GM19240 (cell line): Measurements from ENCODE around the gene TMED4.

ENCODE experiments used
- DNase-seq: peaks from one replicate; pipeline ENCODE4 v3.0.0; 2011; ENCODE audit warnings: low spot score; ENCODE audit not compliant: insufficient read length

TMED4 gene

GRCh38 chr7:44540592-44541027 lies 41.4 kb downstream of the TMED4 start:
- DNase-seq, result no peak

- DNase-seq, result no peak
Observed at GRCh38 chr7:44539669-44540506, 42.1 kb downstream of the TMED4 start.

DNA sequence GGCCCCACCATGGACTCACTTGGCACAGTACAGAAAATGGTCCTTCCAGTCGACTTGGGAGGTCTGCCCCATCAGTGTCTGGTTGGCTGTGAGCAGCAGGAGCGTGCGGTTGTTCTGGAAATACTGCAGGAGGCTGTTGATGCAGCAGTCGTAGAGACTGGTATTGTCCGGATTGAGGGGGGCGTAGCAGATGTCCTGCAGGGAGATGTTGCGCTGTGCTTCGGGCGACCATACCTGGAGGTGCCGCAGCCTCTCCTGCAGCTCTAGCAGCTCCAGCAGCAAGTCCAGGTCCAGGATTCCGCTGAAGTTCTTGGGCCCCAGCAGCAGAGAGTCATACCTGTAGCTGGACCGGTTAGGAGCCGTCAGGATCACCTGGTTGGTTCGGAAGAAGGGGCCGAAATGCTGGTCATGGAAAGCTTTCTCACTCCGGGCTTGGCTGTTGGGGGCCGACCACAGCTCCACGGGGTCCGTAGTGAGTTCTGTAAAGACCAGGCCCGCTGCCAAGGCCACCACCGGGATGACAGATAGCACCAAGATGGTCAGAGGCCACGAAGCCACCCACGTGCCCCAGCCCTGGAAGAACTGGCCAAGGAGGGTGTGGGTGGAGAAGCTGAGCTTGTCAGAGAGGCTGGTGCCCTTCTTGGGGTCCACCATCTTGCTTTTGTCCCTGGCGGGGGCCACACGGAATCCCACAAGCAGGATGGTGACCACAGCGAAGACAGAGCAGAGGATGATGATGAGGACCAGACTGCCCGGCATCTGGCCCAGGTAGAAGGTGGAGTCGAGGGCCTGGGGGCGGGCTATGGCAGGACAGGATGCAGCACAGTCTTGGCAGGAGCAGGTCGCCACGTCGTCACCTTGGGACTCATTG lies 43.0 kb downstream of the TMED4 start:
- DNase-seq, result no peak

DNA sequence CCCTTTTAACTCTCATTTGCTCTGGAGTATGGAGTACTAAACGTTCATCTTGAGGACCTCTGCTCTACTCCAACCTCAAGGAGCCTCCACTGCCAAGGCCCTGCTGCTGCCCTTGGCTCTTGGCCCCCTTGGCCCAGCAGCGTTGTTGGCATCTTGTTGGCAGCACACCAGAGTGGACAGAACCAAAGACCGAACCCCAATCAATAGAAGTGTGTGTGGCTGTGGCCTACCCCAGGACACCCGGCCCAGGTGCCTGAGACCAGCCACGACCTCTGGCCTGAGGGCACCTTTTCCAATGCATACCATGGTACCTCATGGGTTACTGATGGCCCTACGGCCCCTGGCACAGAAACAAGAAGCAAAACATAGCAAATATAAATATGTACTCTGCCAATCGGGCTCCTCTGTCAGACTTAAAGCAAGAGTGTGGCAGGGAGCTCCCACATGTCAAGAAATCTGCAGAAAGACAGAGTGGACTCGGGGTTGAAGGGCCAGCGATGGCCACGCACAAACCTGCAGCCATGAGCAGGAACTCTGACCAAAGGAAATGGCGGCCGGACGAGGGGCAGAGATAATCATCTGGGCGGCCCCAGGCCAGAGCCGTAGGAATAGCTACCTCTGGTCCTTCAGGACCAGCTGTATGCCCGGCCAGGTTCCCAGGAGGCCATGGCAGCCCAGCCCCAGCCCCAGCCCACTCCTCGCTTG lies 43.8 kb downstream of the TMED4 start:
- DNase-seq, result no peak

- DNase-seq, result no peak
Observed at GRCh38 chr7:44537442-44537841, 44.6 kb downstream of the TMED4 start.

DNA sequence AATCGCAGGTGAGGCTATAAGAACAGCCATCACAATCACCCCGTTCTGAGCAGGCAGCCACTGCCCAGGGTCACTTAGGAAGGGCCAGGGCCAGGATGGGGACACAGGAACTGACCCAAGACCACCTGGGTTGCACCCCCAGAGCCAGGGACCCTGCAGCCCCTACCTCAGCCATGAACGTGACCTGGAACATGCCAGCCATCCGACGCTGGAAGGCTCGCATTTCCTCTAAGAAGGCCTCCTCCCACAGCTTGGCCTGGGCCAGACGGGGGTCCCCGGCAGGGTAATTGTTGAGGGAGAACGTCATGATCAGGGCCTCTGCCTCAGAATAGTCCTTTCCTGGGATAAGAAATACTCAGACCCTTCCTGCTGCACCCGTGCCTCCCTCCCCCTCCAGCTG lies 45.9 kb downstream of the TMED4 start:
- no peak for DNase-seq

GRCh38 chr7:44535348-44536064 lies 46.5 kb downstream of the TMED4 start:
- no peak for DNase-seq

- peak; percentile 86 for DNase-seq
Observed at GRCh38 chr7:44534501-44534900, 47.5 kb downstream of the TMED4 start.

- no peak for DNase-seq
Observed at GRCh38 chr7:44534087-44534486, 47.9 kb downstream of the TMED4 start.

DNA sequence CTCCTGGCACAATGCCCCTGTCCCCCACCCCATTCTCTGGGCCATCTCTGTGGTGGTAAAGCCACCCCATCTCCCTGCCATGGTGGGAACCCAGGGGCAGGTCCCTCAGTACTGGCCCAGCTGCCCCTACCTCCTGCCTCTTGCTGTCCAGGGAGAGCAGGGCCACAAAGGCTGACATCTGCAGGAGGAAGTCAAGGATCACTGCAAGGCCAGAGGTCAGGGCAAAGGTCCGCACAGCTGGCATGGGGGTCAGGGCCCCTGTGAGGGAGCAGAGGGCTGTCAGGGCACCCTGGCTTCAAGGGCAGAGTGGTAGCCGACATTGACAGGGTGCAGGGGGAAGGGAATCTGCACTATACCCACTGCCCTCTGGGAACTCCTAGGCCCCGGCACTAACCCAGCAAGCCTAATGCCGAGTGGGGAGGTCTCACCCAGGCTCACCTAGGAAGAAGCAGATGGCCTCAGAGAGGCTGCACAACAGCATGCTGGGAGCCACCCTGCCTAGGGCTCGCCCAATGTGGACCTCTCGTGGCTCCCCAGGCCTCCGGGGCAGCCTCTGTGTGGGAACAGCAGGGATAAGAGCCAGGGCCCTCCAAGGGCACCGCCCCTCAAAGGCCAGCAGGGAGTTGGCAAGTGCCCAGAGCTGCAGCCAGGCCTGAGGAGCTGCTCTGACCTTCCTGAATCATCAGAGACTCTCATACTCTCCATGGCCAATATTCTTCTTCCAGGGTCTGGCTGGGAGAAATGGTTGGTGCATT lies 48.6 kb downstream of the TMED4 start:
- no peak for DNase-seq

DNA sequence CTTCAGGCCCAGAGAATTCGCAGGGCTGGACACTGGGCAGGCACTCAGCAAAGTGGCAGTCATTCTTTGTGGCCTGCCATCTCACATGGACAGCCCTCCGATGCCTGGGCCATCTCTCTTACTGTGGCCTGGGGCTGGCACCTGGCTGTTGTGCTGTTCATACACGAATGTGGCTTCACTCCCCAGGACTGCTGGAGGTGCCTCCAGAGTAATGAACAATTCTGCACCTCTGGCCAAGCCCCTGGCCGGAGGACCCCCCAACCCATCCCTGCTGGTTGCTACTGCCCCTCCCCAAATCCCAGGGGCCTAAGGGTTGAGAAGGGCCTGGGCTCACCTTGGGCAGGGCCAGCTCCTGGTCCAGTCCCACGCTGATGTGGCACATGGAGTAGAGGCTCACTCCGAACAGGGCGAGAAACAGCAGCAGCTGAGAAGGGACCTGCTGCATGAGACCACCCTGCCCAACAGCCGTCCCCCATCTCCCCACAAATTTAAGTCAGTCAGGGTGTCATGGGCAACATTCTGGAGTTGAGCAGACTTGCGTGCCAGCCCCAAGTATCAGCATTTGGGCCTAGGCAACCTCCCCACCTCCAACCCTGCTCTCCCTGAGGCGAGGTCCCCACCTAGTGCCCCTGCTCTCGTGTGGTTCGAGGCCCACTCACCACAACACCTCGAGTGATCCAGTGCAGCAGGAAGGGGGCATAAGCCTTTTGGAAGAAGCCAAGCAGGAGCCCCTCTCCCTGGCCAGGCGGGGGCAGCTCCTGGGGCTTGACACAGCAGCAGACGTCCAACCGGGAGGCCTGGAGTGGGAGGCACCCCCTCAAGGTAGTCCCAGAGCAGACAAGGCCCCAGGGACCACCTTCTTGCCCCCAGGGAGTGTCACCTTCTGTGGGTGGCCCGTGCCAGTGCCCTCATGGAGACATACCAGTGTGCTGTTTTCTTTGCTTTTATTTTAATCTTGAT lies 50.3 kb downstream of the TMED4 start:
- DNase-seq, result no peak

DNA sequence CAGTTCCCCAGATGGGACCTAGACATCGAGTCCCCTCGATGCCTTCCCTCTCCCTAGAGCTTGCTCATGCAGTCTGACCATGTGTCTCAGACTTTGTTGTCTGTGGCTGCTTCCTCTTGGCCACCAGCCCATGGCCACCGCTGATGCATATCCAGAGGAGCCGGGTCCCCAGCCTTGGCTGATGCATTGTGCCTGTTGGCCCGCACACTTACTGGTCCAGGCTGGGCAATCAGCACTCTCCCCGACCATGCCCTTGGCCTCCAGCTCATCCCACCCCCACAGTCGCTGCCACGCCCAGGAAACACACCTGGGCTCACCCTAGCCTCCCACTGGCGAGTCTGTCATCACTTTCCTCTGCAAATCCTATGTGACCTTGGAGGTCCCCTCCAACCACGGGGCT lies 51.0 kb downstream of the TMED4 start:
- DNase-seq, result no peak
